Neural cell (in vitro differentiated cells): Measurements from ENCODE around the gene SNRPD2. TPM values are rescaled to one million over a fixed set of nuclear protein-coding genes. Genes with fewer than 3 reads are reported as not detected.

ENCODE experiments used
- H2AFZ ChIP-seq: fragments of 200-600, 300-800 bp; sonication (generic), shearing (Covaris generic); 2 replicates; pipeline ENCODE4 v1.6.0; 2014; ENCODE audit warnings: low read depth, mild to moderate bottlenecking, antibody characterized with exemption, low read length, moderate library complexity
- H3F3A ChIP-seq: fragments of 200-600 bp; shearing (Covaris generic); 2 replicates; pipeline ENCODE4 v1.6.1; 2016; ENCODE audit warnings: mild to moderate bottlenecking, moderate library complexity, mixed read lengths, antibody characterized with exemption, low read length; ENCODE audit not compliant: insufficient read depth, poor library complexity, severe bottlenecking
- H3K27ac ChIP-seq: fragments of 200-600, 300-800 bp; sonication (generic), shearing (Covaris generic); 2 replicates; pipeline ENCODE4 v1.5.1; 2014; ENCODE audit warnings: mild to moderate bottlenecking, low read length, moderate library complexity
- H3K27me3 ChIP-seq: fragments of 300-800, 200-600 bp; sonication (generic), shearing (Covaris generic); 2 replicates; pipeline ENCODE4 v1.6.0; 2014; ENCODE audit warnings: mild to moderate bottlenecking, low read depth, low read length, moderate library complexity; ENCODE audit not compliant: insufficient read depth
- H3K36me3 ChIP-seq: fragments of 300-800, 200-600 bp; sonication (generic), shearing (Covaris generic); 2 replicates; pipeline ENCODE4 v1.5.1; 2014; ENCODE audit warnings: mild to moderate bottlenecking, antibody characterized with exemption, low read length, moderate library complexity; ENCODE audit not compliant: insufficient read depth
- H3K4me2 ChIP-seq: fragments of 300-800, 200-600 bp; sonication (generic), shearing (Covaris generic); 2 replicates; pipeline ENCODE4 v1.6.0; 2014; ENCODE audit warnings: mild to moderate bottlenecking, low read length
- H3K4me3 ChIP-seq: fragments of 300-800, 200-600 bp; sonication (generic), shearing (Covaris generic); 2 replicates; pipeline ENCODE4 v1.5.1; 2014; ENCODE audit warnings: mild to moderate bottlenecking, low read length, moderate library complexity
- H3K79me2 ChIP-seq: fragments of 200-600 bp; shearing (Covaris generic); replicated peaks from 2 replicates; pipeline ENCODE4 v1.6.0; 2014; ENCODE audit warnings: mild to moderate bottlenecking, low read length, moderate library complexity; ENCODE audit not compliant: insufficient read depth
- H3K9ac ChIP-seq: fragments of 300-800, 200-600 bp; sonication (generic), shearing (Covaris generic); 2 replicates; pipeline ENCODE4 v1.6.1; 2016; ENCODE audit warnings: mild to moderate bottlenecking, low read length, mixed read lengths
- H3K9me2 ChIP-seq: fragments of 200-600 bp; shearing (Covaris generic); 2 replicates; pipeline ENCODE4 v1.6.1; 2016; ENCODE audit warnings: mild to moderate bottlenecking, low read length, mixed read lengths; ENCODE audit not compliant: insufficient read depth
- H3K9me3 ChIP-seq: fragments of 200-600, 300-800 bp; sonication (generic), shearing (Covaris generic); 2 replicates; pipeline ENCODE4 v1.6.1; 2016; ENCODE audit warnings: mild to moderate bottlenecking, mixed run types, low read length, moderate library complexity, mixed read lengths
- H4K20me1 ChIP-seq: fragments of 200-600 bp; shearing (Covaris generic); 2 replicates; pipeline ENCODE4 v1.6.1; 2016; ENCODE audit warnings: mild to moderate bottlenecking, mixed run types; ENCODE audit not compliant: insufficient read depth
- EP300 ChIP-seq: fragments of 450-650 bp; conservative IDR thresholded peaks from 2 replicates; pipeline ENCODE4 v1.6.1; 2014; ENCODE audit warnings: antibody characterized with exemption, mild to moderate bottlenecking, moderate library complexity; ENCODE audit not compliant: poor library complexity, severe bottlenecking
- EZH2 ChIP-seq: fragments of 200-600, 300-800 bp; shearing (Covaris generic), sonication (generic); IDR thresholded peaks from 2 replicates; pipeline ENCODE4 v1.6.1; 2014; ENCODE audit warnings: antibody characterized with exemption, low read length, borderline replicate concordance, mild to moderate bottlenecking; ENCODE audit not compliant: insufficient read depth, poor library complexity, severe bottlenecking
- MXI1 ChIP-seq: fragments of 450-650 bp; conservative IDR thresholded peaks from 2 replicates; pipeline ENCODE4 v1.6.1; 2014; ENCODE audit warnings: antibody characterized with exemption, mild to moderate bottlenecking; ENCODE audit not compliant: poor library complexity, severe bottlenecking
- POLR2AphosphoS5 ChIP-seq: IDR thresholded peaks from 2 replicates; pipeline ENCODE4 v1.6.1; 2012
- RAD21 ChIP-seq: fragments of 450-650 bp; conservative IDR thresholded peaks from 2 replicates; pipeline ENCODE4 v1.6.1; 2014; ENCODE audit warnings: antibody characterized with exemption, mild to moderate bottlenecking, moderate library complexity
- SMC3 ChIP-seq: fragments of 450-650 bp; conservative IDR thresholded peaks from 2 replicates; pipeline ENCODE4 v1.6.1; 2014; ENCODE audit warnings: antibody characterized with exemption, mild to moderate bottlenecking, moderate library complexity; ENCODE audit not compliant: poor library complexity
- TAF1 ChIP-seq: IDR thresholded peaks from 2 replicates; pipeline ENCODE4 v1.6.1; 2012; ENCODE audit warnings: low read depth
- polyA plus RNA-seq: library from polyadenylated mRNA; depleted of rRNA; stranded (reverse); fragments of >200 nt; gene quantifications from 2 replicates; pipeline ENCODE4 v1.2.3, GENCODE V29; 2014
- TF ChIP-seq, protein P1 (sequence below): IDR thresholded peaks from 2 replicates; pipeline ENCODE4 v1.6.1; 2012; ENCODE audit warnings: borderline replicate concordance
- TF ChIP-seq, protein P2 (sequence below): fragments of 450-650 bp; IDR thresholded peaks from 2 replicates; pipeline ENCODE4 v1.5.1; 2014; ENCODE audit warnings: antibody characterized with exemption, mild to moderate bottlenecking, moderate library complexity; ENCODE audit not compliant: poor library complexity, severe bottlenecking

The SNRPD2 gene
- polyA plus RNA-seq, 1 donor from 2014 or later, result 372 TPM

DNA sequence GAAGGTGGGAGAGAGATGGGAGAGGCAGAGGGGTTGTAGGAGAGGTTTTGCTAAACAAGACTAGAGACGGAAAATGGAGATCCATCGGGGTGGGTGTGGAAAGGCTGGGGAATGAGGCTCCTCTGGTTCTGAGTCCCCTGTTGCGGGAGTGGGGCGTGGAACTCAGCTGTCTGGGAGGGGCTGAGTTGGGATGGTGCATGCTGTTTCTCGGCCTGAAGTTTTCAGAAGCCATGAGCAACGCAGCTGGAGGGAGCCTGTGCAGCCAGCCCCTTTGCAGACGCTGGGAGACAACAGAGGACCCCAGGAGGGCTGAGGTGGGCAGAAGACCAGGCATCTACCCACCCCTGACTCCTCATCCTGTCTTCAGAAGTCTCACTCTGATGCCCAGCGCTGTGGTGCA lies 31.1 kb downstream of the SNRPD2 start:
- H3F3A ChIP-seq, result no peaks in the 10 kb centered on the region
- no peak overlapping the region for H3K4me3 ChIP-seq
- no peaks in the 10 kb centered on the region for H3K9me3 ChIP-seq
- H3K27me3 ChIP-seq, result no peaks in the 10 kb centered on the region
- H3K4me2 ChIP-seq, result no peak overlapping the region
- no peaks in the 10 kb centered on the region for H4K20me1 ChIP-seq
- H3K9ac ChIP-seq, result no peak overlapping the region
- H3K79me2 ChIP-seq, result no peaks in the 10 kb centered on the region
- H2AFZ ChIP-seq, result no peak overlapping the region
- TF ChIP-seq POLR2AphosphoS5, result no peak
- no peaks in the 10 kb centered on the region for H3K9me2 ChIP-seq
- H3K36me3 ChIP-seq, result no peaks in the 10 kb centered on the region
- no peak overlapping the region for H3K27ac ChIP-seq

DNA sequence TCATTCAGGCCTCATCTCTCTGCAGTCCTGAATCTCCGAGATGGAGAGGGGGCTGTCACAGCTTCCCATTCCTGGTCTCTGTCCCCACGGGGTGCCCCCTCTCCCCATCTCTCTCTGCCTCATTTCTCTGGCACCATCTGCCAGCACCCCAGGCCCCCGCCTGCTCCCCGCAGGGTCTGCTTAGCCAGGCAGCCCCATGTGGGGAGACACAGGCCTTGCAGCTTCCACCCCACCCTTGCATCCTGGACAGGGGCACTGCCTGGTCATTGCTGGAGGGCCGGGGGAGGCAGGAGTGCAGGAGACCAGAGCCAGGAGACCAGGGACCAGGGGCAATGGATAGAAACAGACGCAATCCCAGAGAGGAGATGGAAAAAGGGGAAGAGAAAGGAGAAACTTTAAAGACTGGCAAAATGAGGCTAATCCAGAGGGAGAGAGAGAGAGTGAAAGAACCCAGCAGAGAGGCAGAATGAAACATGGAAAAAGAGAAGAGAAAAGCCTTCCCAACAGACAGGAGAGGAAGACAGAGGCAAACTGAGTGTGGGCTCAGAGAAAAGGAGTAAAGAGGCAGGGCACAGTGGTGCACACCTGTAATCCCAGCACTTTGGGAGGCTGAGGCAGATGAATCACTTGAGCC lies 32.5 kb downstream of the SNRPD2 start:
- Histone ChIP-seq H3K36me3 (no peaks in the 10 kb centered on the region), H3K27ac (no peak overlapping the region), H3F3A (no peaks in the 10 kb centered on the region), H2AFZ (no peak overlapping the region), H3K9ac (no peak overlapping the region), H3K27me3 (no peaks in the 10 kb centered on the region), H4K20me1 (no peaks in the 10 kb centered on the region), H3K79me2 (no peaks in the 10 kb centered on the region), H3K9me2 (no peaks in the 10 kb centered on the region), H3K4me2 (no peak overlapping the region), H3K4me3 (no peak overlapping the region), H3K9me3 (no peaks in the 10 kb centered on the region)
- no peak for TF ChIP-seq EP300
- TF ChIP-seq MXI1, result no peak
- no peak for TF ChIP-seq EZH2
- TF ChIP-seq TAF1, result no peak
- no peak for TF ChIP-seq SMC3
- TF ChIP-seq RAD21, result no peak
- TF ChIP-seq, protein P1, sequence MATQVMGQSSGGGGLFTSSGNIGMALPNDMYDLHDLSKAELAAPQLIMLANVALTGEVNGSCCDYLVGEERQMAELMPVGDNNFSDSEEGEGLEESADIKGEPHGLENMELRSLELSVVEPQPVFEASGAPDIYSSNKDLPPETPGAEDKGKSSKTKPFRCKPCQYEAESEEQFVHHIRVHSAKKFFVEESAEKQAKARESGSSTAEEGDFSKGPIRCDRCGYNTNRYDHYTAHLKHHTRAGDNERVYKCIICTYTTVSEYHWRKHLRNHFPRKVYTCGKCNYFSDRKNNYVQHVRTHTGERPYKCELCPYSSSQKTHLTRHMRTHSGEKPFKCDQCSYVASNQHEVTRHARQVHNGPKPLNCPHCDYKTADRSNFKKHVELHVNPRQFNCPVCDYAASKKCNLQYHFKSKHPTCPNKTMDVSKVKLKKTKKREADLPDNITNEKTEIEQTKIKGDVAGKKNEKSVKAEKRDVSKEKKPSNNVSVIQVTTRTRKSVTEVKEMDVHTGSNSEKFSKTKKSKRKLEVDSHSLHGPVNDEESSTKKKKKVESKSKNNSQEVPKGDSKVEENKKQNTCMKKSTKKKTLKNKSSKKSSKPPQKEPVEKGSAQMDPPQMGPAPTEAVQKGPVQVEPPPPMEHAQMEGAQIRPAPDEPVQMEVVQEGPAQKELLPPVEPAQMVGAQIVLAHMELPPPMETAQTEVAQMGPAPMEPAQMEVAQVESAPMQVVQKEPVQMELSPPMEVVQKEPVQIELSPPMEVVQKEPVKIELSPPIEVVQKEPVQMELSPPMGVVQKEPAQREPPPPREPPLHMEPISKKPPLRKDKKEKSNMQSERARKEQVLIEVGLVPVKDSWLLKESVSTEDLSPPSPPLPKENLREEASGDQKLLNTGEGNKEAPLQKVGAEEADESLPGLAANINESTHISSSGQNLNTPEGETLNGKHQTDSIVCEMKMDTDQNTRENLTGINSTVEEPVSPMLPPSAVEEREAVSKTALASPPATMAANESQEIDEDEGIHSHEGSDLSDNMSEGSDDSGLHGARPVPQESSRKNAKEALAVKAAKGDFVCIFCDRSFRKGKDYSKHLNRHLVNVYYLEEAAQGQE, result no peak
- TF ChIP-seq POLR2AphosphoS5, result no peak
- TF ChIP-seq, protein P2, sequence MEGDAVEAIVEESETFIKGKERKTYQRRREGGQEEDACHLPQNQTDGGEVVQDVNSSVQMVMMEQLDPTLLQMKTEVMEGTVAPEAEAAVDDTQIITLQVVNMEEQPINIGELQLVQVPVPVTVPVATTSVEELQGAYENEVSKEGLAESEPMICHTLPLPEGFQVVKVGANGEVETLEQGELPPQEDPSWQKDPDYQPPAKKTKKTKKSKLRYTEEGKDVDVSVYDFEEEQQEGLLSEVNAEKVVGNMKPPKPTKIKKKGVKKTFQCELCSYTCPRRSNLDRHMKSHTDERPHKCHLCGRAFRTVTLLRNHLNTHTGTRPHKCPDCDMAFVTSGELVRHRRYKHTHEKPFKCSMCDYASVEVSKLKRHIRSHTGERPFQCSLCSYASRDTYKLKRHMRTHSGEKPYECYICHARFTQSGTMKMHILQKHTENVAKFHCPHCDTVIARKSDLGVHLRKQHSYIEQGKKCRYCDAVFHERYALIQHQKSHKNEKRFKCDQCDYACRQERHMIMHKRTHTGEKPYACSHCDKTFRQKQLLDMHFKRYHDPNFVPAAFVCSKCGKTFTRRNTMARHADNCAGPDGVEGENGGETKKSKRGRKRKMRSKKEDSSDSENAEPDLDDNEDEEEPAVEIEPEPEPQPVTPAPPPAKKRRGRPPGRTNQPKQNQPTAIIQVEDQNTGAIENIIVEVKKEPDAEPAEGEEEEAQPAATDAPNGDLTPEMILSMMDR, result no peak
